CD14-positive monocyte (primary cell): ENCODE results near the gene GMDS. TPM values are rescaled to one million over a fixed set of nuclear protein-coding genes. Genes with fewer than 3 reads are reported as not detected.

Source experiments
- DNase-seq, 3 donors: peaks; one replicate each; pipeline ENCODE4 v3.0.0-alpha.2; 2011 to 2022
- H2AFZ ChIP-seq: 2 replicates; pipeline ENCODE4 v1.6.0; 2012; ENCODE audit warnings: mild to moderate bottlenecking, low read depth, low read length, inconsistent platforms; ENCODE audit not compliant: insufficient read depth, poor library complexity, severe bottlenecking
- H3K27ac ChIP-seq, 2 donors: 1 replicate in 1 of 2; 2 replicates in 1 of 2; pipeline ENCODE4 v1.5.1; 2012 to 2013; ENCODE audit warnings: low read length in 2 of 2, control low read depth in 1 of 2, inconsistent platforms in 1 of 2, low read depth in 1 of 2, mild to moderate bottlenecking in 1 of 2
- H3K27me3 ChIP-seq, 2 donors: one replicate each; pipeline versions ENCODE4 v1.6.0 to v1.6.1; 2011 to 2013; ENCODE audit warnings: low read length in 2 of 2; ENCODE audit not compliant: control insufficient read depth in 2 of 2, insufficient read depth in 2 of 2
- H3K36me3 ChIP-seq, 2 donors: replicated peaks in 1 of 2; 1 replicate in 1 of 2; 2 replicates in 1 of 2; pipeline versions ENCODE4 v1.5.1 to v1.6.1; 2012 to 2013; ENCODE audit warnings: low read length in 2 of 2, control low read depth in 1 of 2, inconsistent platforms in 1 of 2, mild to moderate bottlenecking in 1 of 2; ENCODE audit not compliant: insufficient read depth in 2 of 2, control insufficient read depth in 1 of 2
- H3K4me1 ChIP-seq, 2 donors: 1 replicate in 1 of 2; 2 replicates in 1 of 2; pipeline versions ENCODE4 v1.5.1 to v1.6.1; 2012 to 2013; ENCODE audit warnings: low read length in 2 of 2, control low read depth in 1 of 2, inconsistent platforms in 1 of 2, mild to moderate bottlenecking in 1 of 2, moderate library complexity in 1 of 2; ENCODE audit not compliant: insufficient read depth in 2 of 2, control insufficient read depth in 1 of 2
- H3K4me2 ChIP-seq: replicated peaks from 2 replicates; pipeline ENCODE3; 2012; ENCODE audit warnings: low read length, moderate library complexity, mild to moderate bottlenecking; ENCODE audit not compliant: poor library complexity, severe bottlenecking; ENCODE audit errors: extremely low read depth
- H3K4me3 ChIP-seq, 3 experiments: fragments of 200-600 bp in 1 of 3; sonication (generic) in 1 of 3; replicated peaks in 1 of 3; 1 replicate in 2 of 3; 2 replicates in 1 of 3; pipeline ENCODE4 v1.5.1; 2011 to 2013; ENCODE audit warnings: low read length in 3 of 3, mild to moderate bottlenecking in 3 of 3, control low read depth in 2 of 3, low read depth in 2 of 3, inconsistent platforms in 1 of 3, moderate library complexity in 1 of 3
- H3K79me2 ChIP-seq: 2 replicates; pipeline ENCODE4 v1.6.0; 2012; ENCODE audit warnings: mild to moderate bottlenecking, control low read depth, inconsistent platforms, low read length, moderate library complexity; ENCODE audit not compliant: insufficient read depth
- H3K9ac ChIP-seq: 2 replicates; pipeline ENCODE4 v1.6.0; 2017; ENCODE audit warnings: low read length, mild to moderate bottlenecking; ENCODE audit not compliant: insufficient read depth, poor library complexity, severe bottlenecking
- H3K9me3 ChIP-seq, 2 donors: replicated peaks in 1 of 2; 1 replicate in 1 of 2; 2 replicates in 1 of 2; pipeline versions ENCODE4 v1.5.1 to v1.6.1; 2012 to 2013; ENCODE audit warnings: low read length in 2 of 2, control low read depth in 1 of 2; ENCODE audit not compliant: control insufficient read depth in 1 of 2, insufficient read depth in 1 of 2
- H4K20me1 ChIP-seq: 2 replicates; pipeline ENCODE4 v1.6.0; 2012; ENCODE audit warnings: mild to moderate bottlenecking, low read length, control low read depth, moderate library complexity; ENCODE audit not compliant: insufficient read depth
- H3K27ac Mint-ChIP-seq, 7 donors: one replicate each; pipeline ENCODE4 v1.8.0; 2020; ENCODE audit warnings: mild to moderate bottlenecking in 7 of 7, mixed read lengths in 7 of 7, moderate library complexity in 6 of 7, inconsistent platforms in 2 of 7
- H3K27me3 Mint-ChIP-seq, 3 donors: one replicate each; pipeline ENCODE4 v1.8.0; 2021 to 2022; ENCODE audit warnings: low read depth in 3 of 3, mild to moderate bottlenecking in 3 of 3, mixed read lengths in 3 of 3, moderate library complexity in 3 of 3, inconsistent platforms in 1 of 3
- H3K36me3 Mint-ChIP-seq, 2 donors: one replicate each; pipeline ENCODE4 v1.8.0; 2020; ENCODE audit warnings: mixed read lengths in 2 of 2, inconsistent platforms in 1 of 2, mild to moderate bottlenecking in 1 of 2
- H3K4me1 Mint-ChIP-seq: one replicate; pipeline ENCODE4 v1.8.0; 2020; ENCODE audit warnings: mild to moderate bottlenecking, mixed read lengths
- H3K4me3 Mint-ChIP-seq, 2 donors: one replicate each; pipeline ENCODE4 v1.8.0; 2020; ENCODE audit warnings: mild to moderate bottlenecking in 2 of 2, mixed read lengths in 2 of 2, moderate library complexity in 1 of 2
- H3K9me3 Mint-ChIP-seq, 7 donors: one replicate each; pipeline ENCODE4 v1.8.0; 2020 to 2022; ENCODE audit warnings: mixed read lengths in 7 of 7, mild to moderate bottlenecking in 6 of 7, moderate library complexity in 6 of 7, inconsistent platforms in 2 of 7
- WGBS: methylation state at CpG from one replicate; pipeline ENCODE4 v1.1.5; 2013; ENCODE audit warnings: missing lambda C conversion rate; ENCODE audit not compliant: insufficient coverage; 5-methylcytosine and 5-hydroxymethylcytosine counted together
- intact Hi-C, 2 donors: fragments of 100-400 bp; cut with micrococcal nuclease; formaldehyde crosslinking; loops; one replicate each; pipeline versions ENCODE4 v1.15.0 to v1.15.1; 2023
- polyA plus RNA-seq, 3 donors: library from polyadenylated mRNA; depleted of rRNA in 1 of 3; unstranded in 2 of 3; stranded (reverse) in 1 of 3; fragments of 300-500 nt in 2 of 3; fragments of >200 nt in 1 of 3; fragmentation: Illumina TruSeq in 2 of 3; gene quantifications; 1 replicate in 2 of 3; 2 replicates in 1 of 3; pipeline ENCODE4 v1.2.3, GENCODE V29; 2012 to 2021
- TF ChIP-seq, protein P1 (sequence below): fragments of 200-600 bp; IDR thresholded peaks from one replicate; pipeline ENCODE4 v1.8.0; 2022; ENCODE audit warnings: antibody characterized with exemption, mild to moderate bottlenecking

Gene GMDS
- polyA plus RNA-seq, 3 donors: 10.5 to 19.9 (median 17.6) TPM

DNA sequence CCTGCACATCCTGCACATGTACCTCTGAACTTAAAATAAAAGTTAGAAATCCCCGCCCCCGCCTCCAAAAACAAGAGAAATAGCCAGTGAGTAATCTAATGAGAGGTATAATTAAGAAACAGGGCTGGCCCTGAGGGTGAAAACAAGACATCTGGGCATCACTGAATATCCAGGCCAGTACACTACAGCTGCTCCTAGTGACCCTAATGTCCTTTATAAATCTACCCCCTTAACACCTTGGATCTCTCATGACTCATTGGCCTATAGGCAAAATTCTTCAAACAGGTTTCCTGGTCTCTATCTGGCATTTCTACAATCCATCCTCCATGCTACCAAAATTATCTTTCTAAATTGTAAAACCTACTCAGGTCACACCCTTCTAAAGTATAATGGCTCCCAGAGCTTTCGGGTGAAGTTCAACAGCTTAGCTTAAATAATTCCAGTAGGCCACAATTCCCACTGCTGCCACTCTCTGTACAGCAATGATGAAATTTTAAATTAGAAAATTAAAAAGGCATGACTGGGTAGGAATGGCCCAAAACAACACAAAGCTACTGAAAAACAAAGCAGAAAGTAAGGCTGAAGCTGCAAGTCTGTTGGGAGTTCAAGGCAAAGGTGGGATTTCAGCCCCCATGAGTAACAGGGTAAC, 260.9 kb downstream of the GMDS start:
- H3K27ac ChIP-seq: no peak overlapping the region
- H3K79me2 ChIP-seq: no peaks in the 10 kb centered on the region
- TF ChIP-seq, protein P1, sequence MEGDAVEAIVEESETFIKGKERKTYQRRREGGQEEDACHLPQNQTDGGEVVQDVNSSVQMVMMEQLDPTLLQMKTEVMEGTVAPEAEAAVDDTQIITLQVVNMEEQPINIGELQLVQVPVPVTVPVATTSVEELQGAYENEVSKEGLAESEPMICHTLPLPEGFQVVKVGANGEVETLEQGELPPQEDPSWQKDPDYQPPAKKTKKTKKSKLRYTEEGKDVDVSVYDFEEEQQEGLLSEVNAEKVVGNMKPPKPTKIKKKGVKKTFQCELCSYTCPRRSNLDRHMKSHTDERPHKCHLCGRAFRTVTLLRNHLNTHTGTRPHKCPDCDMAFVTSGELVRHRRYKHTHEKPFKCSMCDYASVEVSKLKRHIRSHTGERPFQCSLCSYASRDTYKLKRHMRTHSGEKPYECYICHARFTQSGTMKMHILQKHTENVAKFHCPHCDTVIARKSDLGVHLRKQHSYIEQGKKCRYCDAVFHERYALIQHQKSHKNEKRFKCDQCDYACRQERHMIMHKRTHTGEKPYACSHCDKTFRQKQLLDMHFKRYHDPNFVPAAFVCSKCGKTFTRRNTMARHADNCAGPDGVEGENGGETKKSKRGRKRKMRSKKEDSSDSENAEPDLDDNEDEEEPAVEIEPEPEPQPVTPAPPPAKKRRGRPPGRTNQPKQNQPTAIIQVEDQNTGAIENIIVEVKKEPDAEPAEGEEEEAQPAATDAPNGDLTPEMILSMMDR: no peak
- H4K20me1 ChIP-seq: no peaks in the 10 kb centered on the region
- no peaks in the 10 kb centered on the region for H3K36me3 ChIP-seq
- Mint-ChIP-seq H3K9me3 (peaks cover 20 to 35% (median 31%) of the 10 kb centered on the region in 7 donors), H3K27me3 (no peaks in the 10 kb centered on the region), H3K4me3 (no peak overlapping the region), H3K4me1 (no peaks in the 10 kb centered on the region), H3K27ac (peak overlapping the region in 1 of 7 donors; percentile 12), H3K36me3 (peaks cover 5 to 8% of the 10 kb centered on the region in 2 donors)
- no peak overlapping the region for H3K9ac ChIP-seq
- intact Hi-C loops: no loop called here
- peaks cover 4 to 9% of the 10 kb centered on the region in 2 donors for H3K9me3 ChIP-seq
- no CpG with 5 or more reads among the region's 3 CpGs for WGBS
- no peak for DNase-seq
- no peaks in the 10 kb centered on the region for H3K4me1 ChIP-seq
- no peak overlapping the region for H2AFZ ChIP-seq
- H3K4me2 ChIP-seq: no peak overlapping the region
- H3K27me3 ChIP-seq: no peaks in the 10 kb centered on the region
- H3K4me3 ChIP-seq: no peak overlapping the region

DNA sequence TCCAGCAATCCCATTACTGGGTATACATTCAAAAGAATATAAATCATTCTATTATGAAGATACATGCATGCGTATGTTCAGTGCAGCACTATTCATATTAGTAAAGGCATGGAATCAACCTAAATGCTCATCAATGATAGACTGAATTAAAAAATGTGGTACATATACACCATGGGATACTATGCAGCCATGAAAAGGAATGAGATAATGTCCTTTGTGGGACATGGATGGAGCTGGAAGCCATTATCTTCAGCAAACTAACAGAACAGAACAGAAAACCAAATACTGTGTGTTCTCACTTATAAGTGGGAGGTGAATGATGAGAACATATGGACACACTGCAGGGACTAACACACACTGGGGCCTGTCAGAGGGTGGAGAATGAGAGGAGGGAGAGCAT, 261.6 kb downstream of the GMDS start:
- Mint-ChIP-seq H3K27me3 (no peaks in the 10 kb centered on the region), H3K36me3 (peaks cover 5 to 11% of the 10 kb centered on the region in 2 donors), H3K4me3 (no peak overlapping the region), H3K9me3 (peaks cover 21 to 41% (median 34%) of the 10 kb centered on the region in 7 donors), H3K27ac (no peak overlapping the region), H3K4me1 (no peaks in the 10 kb centered on the region)
- H3K4me3 ChIP-seq: no peak overlapping the region
- H3K9ac ChIP-seq: no peak overlapping the region
- no peaks in the 10 kb centered on the region for H4K20me1 ChIP-seq
- WGBS: no CpG with 5 or more reads among the region's 1 CpG
- TF ChIP-seq, protein P1: no peak
- no peak overlapping the region for H3K27ac ChIP-seq
- H3K27me3 ChIP-seq: no peaks in the 10 kb centered on the region
- no peak overlapping the region for H3K4me2 ChIP-seq
- H3K4me1 ChIP-seq: no peaks in the 10 kb centered on the region
- H3K36me3 ChIP-seq: no peaks in the 10 kb centered on the region
- no peaks in the 10 kb centered on the region for H3K79me2 ChIP-seq
- peaks cover 4 to 9% of the 10 kb centered on the region in 2 donors for H3K9me3 ChIP-seq
- no peak for DNase-seq
- H2AFZ ChIP-seq: no peak overlapping the region
- intact Hi-C loops: no loop called here
